Measurements from ENCODE around the gene MORN3.
"Not testable (repeated sequence)": the region's sequence is repeated elsewhere in the genome, so short reads cannot be mapped to it uniquely, and the experiment has no call there.

Gene MORN3

GRCh38 chr12:121705514-121705913, 36.1 kb upstream of the MORN3 start:
- no peak for ATAC-seq
- TF ChIP-seq ZNF70 (CRISPR knock-in tag; IDR thresholded peaks at IDR 0.05) (no peak), PATZ1 (CRISPR knock-in tag; IDR thresholded peaks at IDR 0.05; ENCODE audit: borderline replicate concordance) (no peak), ZFP3 (CRISPR knock-in tag; IDR thresholded peaks at IDR 0.05) (no peak)

GRCh38 chr12:121702944-121703343, 33.5 kb upstream of the MORN3 start:
- ATAC-seq = no peak
- TF ChIP-seq CSRNP3 (CRISPR knock-in tag; IDR thresholded peaks at IDR 0.05) = no peak
- no peak for TF ChIP-seq RARB (CRISPR knock-in tag; IDR thresholded peaks at IDR 0.05)
- TF ChIP-seq ARNTL (CRISPR knock-in tag; IDR thresholded peaks at IDR 0.05; ENCODE audit: borderline replicate concordance, low read depth) = no peak
- TF ChIP-seq ISL1 (CRISPR knock-in tag; IDR thresholded peaks at IDR 0.05) = no peak
- no peak for TF ChIP-seq GLIS3 (CRISPR knock-in tag; IDR thresholded peaks at IDR 0.05)
- TF ChIP-seq ZFP30 (CRISPR knock-in tag; IDR thresholded peaks at IDR 0.05) = no peak
- TF ChIP-seq TCF4 (CRISPR knock-in tag; IDR thresholded peaks at IDR 0.05; ENCODE audit: borderline replicate concordance) = no peak
- no peak for TF ChIP-seq CSDC2 (CRISPR knock-in tag; IDR thresholded peaks at IDR 0.05)
- TF ChIP-seq ZFP3 (CRISPR knock-in tag; IDR thresholded peaks at IDR 0.05) = no peak
- no peak for TF ChIP-seq BACH2 (CRISPR knock-in tag; IDR thresholded peaks at IDR 0.05; ENCODE audit: borderline replicate concordance)
- no peak for TF ChIP-seq TSHZ2 (CRISPR knock-in tag; IDR thresholded peaks at IDR 0.05)
- TF ChIP-seq ZNF8 (CRISPR knock-in tag; IDR thresholded peaks at IDR 0.05) = no peak
- TF ChIP-seq SNAI2 (CRISPR knock-in tag; IDR thresholded peaks at IDR 0.05) = no peak
- no peak for TF ChIP-seq PPARA (CRISPR knock-in tag; IDR thresholded peaks at IDR 0.05; ENCODE audit: borderline replicate concordance)
- no peak for TF ChIP-seq ESRRG (CRISPR knock-in tag; IDR thresholded peaks at IDR 0.05)

- no peak for ATAC-seq
- TF ChIP-seq ESRRG (CRISPR knock-in tag; IDR thresholded peaks at IDR 0.05) (no peak), BACH2 (CRISPR knock-in tag; IDR thresholded peaks at IDR 0.05; ENCODE audit: borderline replicate concordance) (no peak), ZC3H10 (CRISPR knock-in tag; IDR thresholded peaks at IDR 0.05) (no peak), CREB5 (CRISPR knock-in tag; IDR thresholded peaks at IDR 0.05; ENCODE audit: low read depth) (no peak), SNAI2 (CRISPR knock-in tag; IDR thresholded peaks at IDR 0.05) (no peak), CSRNP3 (CRISPR knock-in tag; IDR thresholded peaks at IDR 0.05) (no peak), ZNF565 (CRISPR knock-in tag; conservative IDR thresholded peaks at IDR 0.05; ENCODE audit: low read depth) (no peak), CSDC2 (CRISPR knock-in tag; IDR thresholded peaks at IDR 0.05) (no peak), OSR1 (CRISPR knock-in tag; IDR thresholded peaks at IDR 0.05) (no peak), TCF4 (CRISPR knock-in tag; IDR thresholded peaks at IDR 0.05; ENCODE audit: borderline replicate concordance) (no peak), TOX (CRISPR knock-in tag; IDR thresholded peaks at IDR 0.05; ENCODE audit: borderline replicate concordance) (no peak), ZNF8 (CRISPR knock-in tag; IDR thresholded peaks at IDR 0.05) (no peak), ZFP30 (CRISPR knock-in tag; IDR thresholded peaks at IDR 0.05) (no peak), POU6F1 (CRISPR knock-in tag; IDR thresholded peaks at IDR 0.05; ENCODE audit: borderline replicate concordance, low read depth) (no peak)
Measured at GRCh38 chr12:121701667-121702277, 32.3 kb upstream of the MORN3 start.

- not testable (repeated sequence) for ATAC-seq
Measured at GRCh38 chr12:121697861-121698260, 28.4 kb upstream of the MORN3 start.
